WTC11 (cell line): ENCODE results near the gene NMRAL1. TPM values are rescaled to one million over a fixed set of nuclear protein-coding genes. Genes with fewer than 3 reads are reported as not detected.

ENCODE experiments used
- ARID4B ChIP-seq: sonication (generic); formaldehyde crosslinking; IDR thresholded peaks from 2 replicates; pipeline ENCODE4 v1.8.0; 2023; ENCODE audit warnings: missing genetic modification reagents, mild to moderate bottlenecking, borderline replicate concordance
- ATF1 ChIP-seq: sonication (generic); formaldehyde crosslinking; IDR thresholded peaks from 2 replicates; pipeline ENCODE4 v1.8.1; 2023; ENCODE audit warnings: mild to moderate bottlenecking, moderate library complexity, missing genetic modification reagents
- ATF6 ChIP-seq: sonication (generic); formaldehyde crosslinking; IDR thresholded peaks from 2 replicates; pipeline ENCODE4 v1.8.1; 2023; ENCODE audit warnings: mild to moderate bottlenecking, missing genetic modification reagents
- CREB1 ChIP-seq: sonication (generic); formaldehyde crosslinking; IDR thresholded peaks from 2 replicates; pipeline ENCODE4 v1.8.0; 2023; ENCODE audit warnings: mild to moderate bottlenecking, missing genetic modification reagents
- EMX1 ChIP-seq: fragments of 250-450 bp; sonication (Bioruptor Pico); IDR thresholded peaks from 2 replicates; pipeline ENCODE4 v1.8.0; 2021; ENCODE audit warnings: mild to moderate bottlenecking
- GRHL2 ChIP-seq: fragments of 250-450 bp; sonication (Bioruptor Pico); IDR thresholded peaks from 2 replicates; pipeline ENCODE4 v1.8.0; 2022; ENCODE audit warnings: mild to moderate bottlenecking, moderate library complexity; ENCODE audit not compliant: insufficient replicate concordance, severe bottlenecking
- GTF2I ChIP-seq: fragments of 250-450 bp; sonication (Bioruptor Pico); conservative IDR thresholded peaks from 2 replicates; pipeline ENCODE4 v1.4.0; 2021; ENCODE audit warnings: mild to moderate bottlenecking
- HMGXB4 ChIP-seq: sonication (generic); formaldehyde crosslinking; IDR thresholded peaks from 2 replicates; pipeline ENCODE4 v1.8.1; 2023; ENCODE audit warnings: mild to moderate bottlenecking, moderate library complexity, missing genetic modification reagents
- NFATC4 ChIP-seq: fragments of 250-450 bp; sonication (Bioruptor Pico); IDR thresholded peaks from 2 replicates; pipeline ENCODE4 v1.9.0; 2021; ENCODE audit warnings: mild to moderate bottlenecking
- NR2C2 ChIP-seq: sonication (generic); formaldehyde crosslinking; IDR thresholded peaks from 2 replicates; pipeline ENCODE4 v1.8.0; 2022; ENCODE audit warnings: mild to moderate bottlenecking, missing genetic modification reagents
- NR3C1 ChIP-seq: sonication (generic); formaldehyde crosslinking; conservative IDR thresholded peaks from 2 replicates; pipeline ENCODE4 v1.8.1; 2023; ENCODE audit warnings: low read depth, mild to moderate bottlenecking, missing genetic modification reagents
- PREB ChIP-seq: sonication (generic); formaldehyde crosslinking; IDR thresholded peaks from 2 replicates; pipeline ENCODE4 v1.8.1; 2022; ENCODE audit warnings: mild to moderate bottlenecking, missing genetic modification reagents, moderate library complexity, borderline replicate concordance
- SMAD4 ChIP-seq: sonication (generic); formaldehyde crosslinking; IDR thresholded peaks from 2 replicates; pipeline ENCODE4 v1.8.0; 2022; ENCODE audit warnings: mild to moderate bottlenecking, missing genetic modification reagents
- TEAD1 ChIP-seq: sonication (generic); formaldehyde crosslinking; IDR thresholded peaks from 2 replicates; pipeline ENCODE4 v1.8.0; 2022; ENCODE audit warnings: mild to moderate bottlenecking, missing genetic modification reagents
- ZBTB43 ChIP-seq: sonication (generic); formaldehyde crosslinking; IDR thresholded peaks from 2 replicates; pipeline ENCODE4 v1.8.1; 2023; ENCODE audit warnings: mild to moderate bottlenecking, missing genetic modification reagents
- ZNF138 ChIP-seq: sonication (generic); formaldehyde crosslinking; conservative IDR thresholded peaks from 2 replicates; pipeline ENCODE4 v1.8.1; 2022; ENCODE audit warnings: mild to moderate bottlenecking, moderate library complexity, missing genetic modification reagents
- ZNF317 ChIP-seq: sonication (generic); formaldehyde crosslinking; IDR thresholded peaks from 2 replicates; pipeline ENCODE4 v1.8.1; 2023; ENCODE audit warnings: low read depth, mild to moderate bottlenecking, moderate library complexity, missing genetic modification reagents, borderline replicate concordance
- total RNA-seq: library from RNA; stranded (reverse); gene quantifications from 3 replicates; pipeline ENCODE4 v1.2.3, GENCODE V29; 2021
- TF ChIP-seq, protein P1 (sequence below): sonication (generic); formaldehyde crosslinking; IDR thresholded peaks from 2 replicates; pipeline ENCODE4 v1.8.0; 2022; ENCODE audit warnings: mild to moderate bottlenecking, missing genetic modification reagents
- TF ChIP-seq, protein P2 (sequence below): sonication (generic); formaldehyde crosslinking; IDR thresholded peaks from 2 replicates; pipeline ENCODE4 v1.8.0; 2022; ENCODE audit warnings: mild to moderate bottlenecking, missing genetic modification reagents
- TF ChIP-seq, protein P3 (sequence below): sonication (generic); formaldehyde crosslinking; conservative IDR thresholded peaks from 2 replicates; pipeline ENCODE4 v1.8.1; 2022; ENCODE audit warnings: mild to moderate bottlenecking, missing genetic modification reagents
- TF ChIP-seq, protein P4 (sequence below): sonication (generic); formaldehyde crosslinking; IDR thresholded peaks from 2 replicates; pipeline ENCODE4 v1.8.1; 2023; ENCODE audit warnings: mild to moderate bottlenecking, missing genetic modification reagents, moderate library complexity

The NMRAL1 gene
- total RNA-seq, 1 experiment from 2014 or later = 68.1 TPM

GRCh38 chr16:4425378-4426020 is 48.9 kb downstream of the NMRAL1 start, which contains the start of gene DNAJA3 (continued):
- TF ChIP-seq ZNF138 (CRISPR knock-in tag) (no peak), NR2C2 (CRISPR knock-in tag) (no peak), GRHL2 (CRISPR knock-in tag) (no peak), NFATC4 (CRISPR knock-in tag) (no peak), CREB1 (no peak), ARID4B (CRISPR knock-in tag) (no peak; the same call in none of the 2 replicates), PREB (CRISPR knock-in tag) (no peak; the same call in 1 of the 2 replicates), HMGXB4 (CRISPR knock-in tag) (peak; percentile 65; the same call in 1 of the 2 replicates), ATF6 (CRISPR knock-in tag) (no peak), ZBTB43 (CRISPR knock-in tag) (no peak), TEAD1 (CRISPR knock-in tag) (peak; percentile 16; the same call in 1 of the 2 replicates), SMAD4 (CRISPR knock-in tag) (no peak), EMX1 (CRISPR knock-in tag) (no peak), ATF1 (peak; percentile 26; the same call in 1 of the 2 replicates), NR3C1 (CRISPR knock-in tag) (no peak), ZNF317 (CRISPR knock-in tag) (no peak), GTF2I (CRISPR knock-in tag) (no peak)
- TF ChIP-seq, protein P1, sequence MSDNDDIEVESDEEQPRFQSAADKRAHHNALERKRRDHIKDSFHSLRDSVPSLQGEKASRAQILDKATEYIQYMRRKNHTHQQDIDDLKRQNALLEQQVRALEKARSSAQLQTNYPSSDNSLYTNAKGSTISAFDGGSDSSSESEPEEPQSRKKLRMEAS (CRISPR knock-in tag) = peak; percentile 95
- TF ChIP-seq, protein P2, sequence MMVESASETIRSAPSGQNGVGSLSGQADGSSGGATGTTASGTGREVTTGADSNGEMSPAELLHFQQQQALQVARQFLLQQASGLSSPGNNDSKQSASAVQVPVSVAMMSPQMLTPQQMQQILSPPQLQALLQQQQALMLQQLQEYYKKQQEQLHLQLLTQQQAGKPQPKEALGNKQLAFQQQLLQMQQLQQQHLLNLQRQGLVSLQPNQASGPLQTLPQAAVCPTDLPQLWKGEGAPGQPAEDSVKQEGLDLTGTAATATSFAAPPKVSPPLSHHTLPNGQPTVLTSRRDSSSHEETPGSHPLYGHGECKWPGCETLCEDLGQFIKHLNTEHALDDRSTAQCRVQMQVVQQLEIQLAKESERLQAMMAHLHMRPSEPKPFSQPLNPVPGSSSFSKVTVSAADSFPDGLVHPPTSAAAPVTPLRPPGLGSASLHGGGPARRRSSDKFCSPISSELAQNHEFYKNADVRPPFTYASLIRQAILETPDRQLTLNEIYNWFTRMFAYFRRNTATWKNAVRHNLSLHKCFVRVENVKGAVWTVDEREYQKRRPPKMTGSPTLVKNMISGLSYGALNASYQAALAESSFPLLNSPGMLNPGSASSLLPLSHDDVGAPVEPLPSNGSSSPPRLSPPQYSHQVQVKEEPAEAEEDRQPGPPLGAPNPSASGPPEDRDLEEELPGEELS = peak; percentile 16; the same call in 1 of the 2 replicates
- TF ChIP-seq, protein P3, sequence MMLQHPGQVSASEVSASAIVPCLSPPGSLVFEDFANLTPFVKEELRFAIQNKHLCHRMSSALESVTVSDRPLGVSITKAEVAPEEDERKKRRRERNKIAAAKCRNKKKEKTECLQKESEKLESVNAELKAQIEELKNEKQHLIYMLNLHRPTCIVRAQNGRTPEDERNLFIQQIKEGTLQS (CRISPR knock-in tag) = no peak
- TF ChIP-seq, protein P4, sequence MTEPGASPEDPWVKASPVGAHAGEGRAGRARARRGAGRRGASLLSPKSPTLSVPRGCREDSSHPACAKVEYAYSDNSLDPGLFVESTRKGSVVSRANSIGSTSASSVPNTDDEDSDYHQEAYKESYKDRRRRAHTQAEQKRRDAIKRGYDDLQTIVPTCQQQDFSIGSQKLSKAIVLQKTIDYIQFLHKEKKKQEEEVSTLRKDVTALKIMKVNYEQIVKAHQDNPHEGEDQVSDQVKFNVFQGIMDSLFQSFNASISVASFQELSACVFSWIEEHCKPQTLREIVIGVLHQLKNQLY (CRISPR knock-in tag) = no peak
